WI38 (cell line): ENCODE results near the gene SMIM30.

ENCODE experiments used
- H3K4me3 ChIP-seq: 2 replicates; pipeline ENCODE4 v1.5.1; 2011; ENCODE audit warnings: low read depth, mild to moderate bottlenecking, control low read depth, low read length
- CTCF ChIP-seq: IDR thresholded peaks from 2 replicates; pipeline ENCODE4 v1.5.1; 2012; ENCODE audit warnings: low read depth, mild to moderate bottlenecking, control low read depth, low read length

The SMIM30 gene

GRCh38 chr7:113076703-113077102, 41.7 kb downstream of the SMIM30 start:
- no peak for TF ChIP-seq CTCF
- no peak overlapping the region for H3K4me3 ChIP-seq

DNA sequence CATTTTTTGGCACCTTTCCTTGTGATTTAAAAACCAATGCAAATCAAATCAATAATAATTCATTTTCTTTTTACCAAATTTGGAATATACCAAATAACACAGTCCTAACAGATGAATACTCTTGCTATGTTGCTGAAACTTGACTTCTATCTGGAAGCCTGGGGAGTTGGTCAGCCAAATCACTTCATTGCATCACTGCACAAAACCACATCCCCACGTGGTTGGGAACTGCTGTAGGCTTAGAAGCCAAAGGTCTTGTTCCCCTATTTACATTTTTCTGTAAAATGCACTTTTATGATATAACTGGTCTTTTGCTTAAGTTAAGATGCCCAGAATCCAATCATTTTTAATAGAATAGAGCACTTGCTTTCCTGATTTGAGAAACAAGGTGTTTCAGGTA, 46.9 kb downstream of the SMIM30 start:
- H3K4me3 ChIP-seq = no peak overlapping the region
- no peak for TF ChIP-seq CTCF
